ENCODE measurements around the gene FGF3.

The FGF3 gene

GRCh38 chr11:69822676-69823494 lies 3.7 kb upstream of the FGF3 start:
- DNase-seq: no peak

- no peak for DNase-seq
Measured at GRCh38 chr11:69821511-69822040, 2.4 kb upstream of the FGF3 start.

- DNase-seq: no peak
Measured at GRCh38 chr11:69820441-69820840, 1.2 kb upstream of the FGF3 start.

- no peak for DNase-seq
Measured at GRCh38 chr11:69819541-69820070, 390 bp upstream of the FGF3 start.

- no peak for DNase-seq
Measured at GRCh38 chr11:69818231-69818602, 999 bp downstream of the FGF3 start.

- DNase-seq: peak; percentile 25
Measured at GRCh38 chr11:69817265-69818230, 1.7 kb downstream of the FGF3 start.

GRCh38 chr11:69816671-69817070 lies 2.5 kb downstream of the FGF3 start:
- DNase-seq: no peak

- no peak for DNase-seq
Measured at GRCh38 chr11:69815973-69816372, 3.2 kb downstream of the FGF3 start.

GRCh38 chr11:69814902-69815301 lies 4.3 kb downstream of the FGF3 start:
- DNase-seq: no peak

- DNase-seq: no peak
Measured at GRCh38 chr11:69814411-69814810, 4.8 kb downstream of the FGF3 start.

- DNase-seq: no peak
Measured at GRCh38 chr11:69813839-69814238, 5.4 kb downstream of the FGF3 start.

- DNase-seq: no peak
Measured at GRCh38 chr11:69812946-69813345, 6.3 kb downstream of the FGF3 start.

GRCh38 chr11:69812256-69812655 lies 7.0 kb downstream of the FGF3 start:
- no peak for DNase-seq

- no peak for DNase-seq
Measured at GRCh38 chr11:69811431-69811830, 7.8 kb downstream of the FGF3 start.

GRCh38 chr11:69810289-69811118 lies 8.7 kb downstream of the FGF3 start:
- no peak for DNase-seq

GRCh38 chr11:69808667-69809086 lies 10.5 kb downstream of the FGF3 start:
- no peak for DNase-seq

- no peak for DNase-seq
Measured at GRCh38 chr11:69807106-69807815, 12.0 kb downstream of the FGF3 start.

GRCh38 chr11:69804769-69805508 lies 14.3 kb downstream of the FGF3 start:
- no peak for DNase-seq

- no peak for DNase-seq
Measured at GRCh38 chr11:69803604-69804218, 15.5 kb downstream of the FGF3 start.

GRCh38 chr11:69803022-69803421 lies 16.2 kb downstream of the FGF3 start:
- no peak for DNase-seq

- DNase-seq: no peak
Measured at GRCh38 chr11:69802590-69802989, 16.6 kb downstream of the FGF3 start.

Data from KG1 (cell line).